B cell (primary cell): ENCODE results near the gene GJC1. TPM values are rescaled to one million over a fixed set of nuclear protein-coding genes. Genes with fewer than 3 reads are reported as not detected.
"Not testable (repeated sequence)": the region's sequence is repeated elsewhere in the genome, so short reads cannot be mapped to it uniquely, and the experiment has no call there.

ENCODE experiments used
- ATAC-seq: fragments of 200-7000 bp; cut with Tn5 transposase; one replicate; pipeline ENCODE4 v1.10.0; 2021; ENCODE audit warnings: low read depth, mild to moderate bottlenecking, moderate number of reproducible peaks, moderate library complexity
- CTCF ChIA-PET: fragments of 350-600 bp; sonication (Branson Sonifier 250); formaldehyde crosslinking; loops from one replicate; lab custom pipeline; 2021; ENCODE audit warnings: antibody characterized with exemption, inconsistent platforms; lab: Charles Lee
- POLR2A ChIA-PET: fragments of 350-600 bp; sonication (Branson Sonifier 250); formaldehyde crosslinking; loops from one replicate; lab custom pipeline; 2021; ENCODE audit warnings: antibody characterized with exemption; lab: Charles Lee
- DNase-seq: peaks from one replicate; pipeline ENCODE4 v3.0.0; 2013
- H2AFZ ChIP-seq: 2 replicates; pipeline ENCODE4 v1.6.1; 2012; ENCODE audit warnings: mild to moderate bottlenecking, low read depth, low read length; ENCODE audit not compliant: insufficient read depth, poor library complexity, severe bottlenecking
- H3K27ac ChIP-seq, 2 donors: 1 replicate in 1 of 2; 2 replicates in 1 of 2; pipeline ENCODE4 v1.5.1; 2012 to 2013; ENCODE audit warnings: low read length in 2 of 2, mild to moderate bottlenecking in 2 of 2, moderate library complexity in 1 of 2
- H3K27me3 ChIP-seq, 4 experiments: fragments of 200-600 bp in 1 of 4; sonication (generic) in 1 of 4; replicated peaks in 1 of 4; 1 replicate in 2 of 4; 2 replicates in 2 of 4; pipeline versions ENCODE4 v1.6.1 to v1.7.0; 2013 to 2016; ENCODE audit warnings: low read length in 3 of 4, mild to moderate bottlenecking in 2 of 4, mixed read lengths in 1 of 4, moderate library complexity in 1 of 4; ENCODE audit not compliant: insufficient read depth in 4 of 4, control insufficient read depth in 3 of 4; ENCODE audit errors: control extremely low read depth in 1 of 4
- H3K36me3 ChIP-seq, 2 experiments: replicated peaks in 1 of 2; 1 replicate in 1 of 2; 2 replicates in 1 of 2; pipeline versions ENCODE4 v1.6.1 to v1.7.1; 2013; ENCODE audit warnings: low read length in 1 of 2; ENCODE audit not compliant: insufficient read depth in 2 of 2, control insufficient read depth in 1 of 2; ENCODE audit errors: control extremely low read depth in 1 of 2, extremely low read depth in 1 of 2
- H3K4me1 ChIP-seq, 2 donors: fragments of 200-600 bp in 1 of 2; sonication (generic) in 1 of 2; 1 replicate in 1 of 2; 2 replicates in 1 of 2; pipeline versions ENCODE4 v1.5.1 to v1.6.1; 2013 to 2017; ENCODE audit warnings: low read length in 2 of 2; ENCODE audit not compliant: control insufficient read depth in 2 of 2, insufficient read depth in 2 of 2
- H3K4me2 ChIP-seq: replicated peaks from 2 replicates; pipeline ENCODE3; 2012; ENCODE audit warnings: mild to moderate bottlenecking, low read depth, low read length; ENCODE audit not compliant: poor library complexity, severe bottlenecking
- H3K4me3 ChIP-seq, 5 experiments: fragments of 200-600 bp in 1 of 5; sonication (generic) in 1 of 5; 1 replicate in 3 of 5; 2 replicates in 2 of 5; pipeline versions ENCODE4 v1.5.1 to v1.7.0; 2011 to 2016; ENCODE audit warnings: low read length in 4 of 5, mild to moderate bottlenecking in 4 of 5, low read depth in 2 of 5, control low read depth in 1 of 5, moderate library complexity in 1 of 5; ENCODE audit not compliant: insufficient read depth in 1 of 5; ENCODE audit errors: control extremely low read depth in 1 of 5, extremely low read depth in 1 of 5
- H3K79me2 ChIP-seq: fragments of 200-600 bp; sonication (generic); one replicate; pipeline ENCODE4 v1.6.0; 2016; ENCODE audit warnings: low read length; ENCODE audit not compliant: control insufficient read depth, insufficient read depth
- H3K9ac ChIP-seq: fragments of 200-600 bp; sonication (generic); 2 replicates; pipeline ENCODE4 v1.6.1; 2017; ENCODE audit warnings: mild to moderate bottlenecking, low read length, moderate library complexity
- H3K9me3 ChIP-seq, 3 donors: one replicate each; pipeline versions ENCODE4 v1.6.1 to v1.7.1; 2013; ENCODE audit warnings: low read length in 2 of 3; ENCODE audit not compliant: control insufficient read depth in 2 of 3, insufficient read depth in 1 of 3; ENCODE audit errors: control extremely low read depth in 1 of 3
- H4K20me1 ChIP-seq: 2 replicates; pipeline ENCODE4 v1.6.0; 2012; ENCODE audit warnings: mild to moderate bottlenecking, low read length; ENCODE audit not compliant: insufficient read depth, control insufficient read depth, poor library complexity, severe bottlenecking
- H3K27ac Mint-ChIP-seq: one replicate; pipeline ENCODE4 v1.8.0; 2021; ENCODE audit warnings: mixed read lengths
- H3K27me3 Mint-ChIP-seq: one replicate; pipeline ENCODE4 v1.8.0; 2021; ENCODE audit warnings: mixed read lengths
- H3K4me1 Mint-ChIP-seq: one replicate; pipeline ENCODE4 v1.8.0; 2021; ENCODE audit warnings: mixed read lengths
- H3K4me3 Mint-ChIP-seq: one replicate; pipeline ENCODE4 v1.8.0; 2021; ENCODE audit warnings: mixed read lengths
- H3K9me3 Mint-ChIP-seq: one replicate; pipeline ENCODE4 v1.8.0; 2022; ENCODE audit warnings: mixed read lengths; ENCODE audit not compliant: insufficient read depth
- EZH2 ChIP-seq: IDR thresholded peaks from 2 replicates; pipeline ENCODE4 v1.6.1; 2012; ENCODE audit warnings: borderline replicate concordance, low read depth, mild to moderate bottlenecking, moderate library complexity, low read length; ENCODE audit not compliant: insufficient read depth, poor library complexity, severe bottlenecking
- WGBS: methylation state at CpG from one replicate; pipeline ENCODE4 v1.1.5; 2013; ENCODE audit warnings: missing lambda C conversion rate; ENCODE audit not compliant: insufficient coverage; 5-methylcytosine and 5-hydroxymethylcytosine counted together
- intact Hi-C: fragments of 100-400 bp; cut with micrococcal nuclease; formaldehyde crosslinking; loops from one replicate; pipeline ENCODE4 v1.10.0; 2022
- polyA plus RNA-seq: library from polyadenylated mRNA; depleted of rRNA; stranded (reverse); fragments of >200 nt; gene quantifications from 2 replicates; pipeline ENCODE4 v1.2.3, GENCODE V29; 2012
- total RNA-seq, 2 donors: library from RNA; stranded (reverse); fragments of 120-200 nt in 1 of 2; gene quantifications; 1 replicate in 1 of 2; 2 replicates in 1 of 2; pipeline versions ENCODE4 v1.2.3 to v1.2.4, GENCODE V29; 2013 to 2022
- TF ChIP-seq, protein P1 (sequence below): fragments of 200-600 bp; IDR thresholded peaks from one replicate; pipeline ENCODE4 v1.8.0; 2022; ENCODE audit warnings: antibody characterized with exemption, mild to moderate bottlenecking

GJC1 gene
- total and polyA plus RNA-seq, 2 donors (not counting 1 experiment from before 2014, with no cell fraction given), result not detected

DNA sequence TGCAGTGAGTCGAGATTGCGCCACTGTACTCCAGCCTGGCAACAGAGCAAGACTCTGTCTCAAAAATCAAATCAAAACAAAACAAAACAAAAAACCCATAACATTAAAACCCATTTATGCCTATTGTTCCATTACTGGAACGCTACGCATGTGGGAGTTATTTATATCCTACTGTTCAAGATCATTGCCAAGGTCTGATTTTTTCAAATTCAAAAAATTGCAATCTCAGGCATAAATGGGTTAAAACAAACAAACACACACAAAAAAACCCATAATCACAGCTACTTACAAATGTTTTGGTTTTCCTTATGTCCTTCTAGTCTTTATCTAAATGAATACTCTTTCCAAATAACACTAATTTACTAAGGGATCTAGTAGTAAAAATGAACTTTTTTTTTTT, 17.8 kb downstream of the GJC1 start:
- WGBS, result 100% methylated on average over 2 of the region's 4 CpGs
- no peaks in the 10 kb centered on the region for H4K20me1 ChIP-seq
- no peak for DNase-seq
- no peaks in the 10 kb centered on the region for H3K79me2 ChIP-seq
- TF ChIP-seq, protein P1, sequence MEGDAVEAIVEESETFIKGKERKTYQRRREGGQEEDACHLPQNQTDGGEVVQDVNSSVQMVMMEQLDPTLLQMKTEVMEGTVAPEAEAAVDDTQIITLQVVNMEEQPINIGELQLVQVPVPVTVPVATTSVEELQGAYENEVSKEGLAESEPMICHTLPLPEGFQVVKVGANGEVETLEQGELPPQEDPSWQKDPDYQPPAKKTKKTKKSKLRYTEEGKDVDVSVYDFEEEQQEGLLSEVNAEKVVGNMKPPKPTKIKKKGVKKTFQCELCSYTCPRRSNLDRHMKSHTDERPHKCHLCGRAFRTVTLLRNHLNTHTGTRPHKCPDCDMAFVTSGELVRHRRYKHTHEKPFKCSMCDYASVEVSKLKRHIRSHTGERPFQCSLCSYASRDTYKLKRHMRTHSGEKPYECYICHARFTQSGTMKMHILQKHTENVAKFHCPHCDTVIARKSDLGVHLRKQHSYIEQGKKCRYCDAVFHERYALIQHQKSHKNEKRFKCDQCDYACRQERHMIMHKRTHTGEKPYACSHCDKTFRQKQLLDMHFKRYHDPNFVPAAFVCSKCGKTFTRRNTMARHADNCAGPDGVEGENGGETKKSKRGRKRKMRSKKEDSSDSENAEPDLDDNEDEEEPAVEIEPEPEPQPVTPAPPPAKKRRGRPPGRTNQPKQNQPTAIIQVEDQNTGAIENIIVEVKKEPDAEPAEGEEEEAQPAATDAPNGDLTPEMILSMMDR, result no peak
- TF ChIP-seq EZH2, result no peak
- H3K27me3 ChIP-seq, result no peaks in the 10 kb centered on the region
- H3K4me1 Mint-ChIP-seq, result no peaks in the 10 kb centered on the region
- no peak overlapping the region for H3K4me2 ChIP-seq
- no peak overlapping the region for H3K4me3 ChIP-seq
- no peaks in the 10 kb centered on the region for H3K4me1 ChIP-seq
- POLR2A ChIA-PET, result no interaction called here
- intact Hi-C loops, result no loop called here
- no peak overlapping the region for H3K9ac ChIP-seq
- H2AFZ ChIP-seq, result no peak overlapping the region
- H3K27ac ChIP-seq, result no peak overlapping the region
- H3K27me3 Mint-ChIP-seq, result peaks cover 3% of the 10 kb centered on the region
- no peak for ATAC-seq
- H3K4me3 Mint-ChIP-seq, result no peak overlapping the region
- no peaks in the 10 kb centered on the region for H3K9me3 Mint-ChIP-seq
- CTCF ChIA-PET, result interaction anchor here (2.1 kb wide), 1 partner anchor 32 kb away, joined by 5 read pairs; no protein-coding TSS in a partner anchor
- no peaks in the 10 kb centered on the region for H3K36me3 ChIP-seq
- H3K9me3 ChIP-seq, result no peaks in the 10 kb centered on the region
- no peak overlapping the region for H3K27ac Mint-ChIP-seq

DNA sequence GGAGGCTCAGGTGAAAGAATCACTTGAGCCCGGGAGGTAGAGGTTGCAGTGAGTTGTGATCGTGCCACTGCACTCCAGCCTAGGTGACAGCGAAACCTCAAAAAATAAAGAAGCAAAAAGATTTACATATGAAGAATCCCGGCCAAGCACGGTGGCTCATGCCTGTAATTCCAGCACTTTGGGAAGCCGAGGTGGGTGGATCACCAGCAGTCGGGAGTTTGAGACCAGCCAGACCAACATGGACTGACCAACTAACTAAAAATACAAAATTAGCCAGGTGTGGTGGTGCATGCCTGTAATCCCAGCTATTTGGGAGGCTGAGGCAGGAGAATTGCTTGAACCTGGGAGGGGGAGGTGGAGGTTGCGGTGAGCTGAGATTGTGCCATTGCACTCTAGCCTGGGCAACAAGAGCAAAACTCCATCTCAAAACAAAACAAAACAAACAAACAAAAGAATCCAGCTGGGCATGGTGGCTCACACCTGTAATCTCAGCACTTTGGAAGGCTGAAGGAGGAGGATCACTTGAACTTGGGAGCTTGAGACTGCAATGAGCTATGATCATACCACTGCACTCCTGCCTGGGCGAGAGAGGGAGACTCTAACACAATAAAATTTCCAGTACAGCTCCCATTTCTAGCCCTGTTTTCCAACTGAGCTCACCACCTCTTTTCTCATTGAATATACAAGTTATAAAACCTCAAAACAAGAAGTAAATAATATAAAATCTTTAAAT, 21.3 kb downstream of the GJC1 start:
- H3K27me3 Mint-ChIP-seq, ATAC-seq, H2AFZ ChIP-seq, intact Hi-C loops, H3K9me3 Mint-ChIP-seq, H3K4me1 Mint-ChIP-seq, H3K36me3 ChIP-seq, DNase-seq, H3K27me3 ChIP-seq, H3K27ac Mint-ChIP-seq, H3K4me1 ChIP-seq, H3K27ac ChIP-seq, H4K20me1 ChIP-seq, H3K9me3 ChIP-seq, H3K79me2 ChIP-seq, H3K4me2 ChIP-seq, H3K9ac ChIP-seq, POLR2A ChIA-PET, H3K4me3 Mint-ChIP-seq, H3K4me3 ChIP-seq: not testable (repeated sequence)
- WGBS, result 87% methylated on average over 4 of the region's 9 CpGs
- CTCF ChIA-PET, result interaction anchor here (0.7 kb wide), 1 partner anchor 1083 kb away, joined by 3 read pairs; no protein-coding TSS in a partner anchor
